Stimulated activated CD8-positive, alpha-beta memory T cell treated with anti-CD3 and anti-CD28 coated beads, Interleukin-15, amount 100 ng/mL, for 24 hours (primary cell): ENCODE data around the gene BTBD8.

ENCODE experiments used
- DNase-seq: peaks from one replicate; pipeline ENCODE4 v3.0.0-alpha.2; 2020; ENCODE audit warnings: low read depth

Gene BTBD8

DNA sequence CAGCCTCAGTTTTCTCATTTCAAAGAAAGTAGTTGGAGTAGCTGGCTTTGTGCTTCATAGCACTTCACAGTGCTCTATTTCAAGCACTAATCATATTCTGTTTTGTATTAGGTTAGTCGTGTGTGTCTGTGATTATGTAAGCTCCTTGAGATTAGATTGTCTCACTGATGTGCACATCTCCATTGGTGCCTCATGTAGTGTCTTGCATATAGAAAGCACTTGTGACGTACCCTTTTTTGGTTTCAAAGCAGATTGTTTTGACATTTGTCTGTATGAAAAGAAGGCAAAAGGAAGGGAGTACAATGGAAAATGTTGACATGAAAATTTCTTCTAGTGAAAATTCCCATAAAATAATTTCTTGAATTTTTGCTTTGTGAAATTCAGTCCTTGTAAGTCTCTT is 13.9 kb downstream of the BTBD8 start:
- DNase-seq, result no peak

DNA sequence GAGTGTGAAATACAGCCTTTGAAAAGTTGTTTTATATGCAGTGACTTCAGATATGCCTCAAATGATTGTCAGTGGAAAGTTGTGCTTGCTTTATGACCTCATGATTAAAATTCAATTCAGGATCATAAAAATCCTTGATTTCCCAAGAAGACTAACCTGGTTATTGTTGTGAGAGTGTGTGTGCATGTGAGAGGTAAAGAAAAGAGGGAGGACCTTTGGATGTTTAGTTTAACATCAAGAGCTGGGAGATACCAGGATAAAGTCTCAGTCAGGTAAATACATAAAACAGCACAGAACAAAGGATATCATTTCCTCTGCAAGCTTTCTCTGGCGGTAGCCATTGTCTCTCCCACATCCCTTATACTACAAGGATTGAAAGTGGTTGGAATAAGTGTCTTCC is 14.4 kb downstream of the BTBD8 start:
- no peak for DNase-seq

DNA sequence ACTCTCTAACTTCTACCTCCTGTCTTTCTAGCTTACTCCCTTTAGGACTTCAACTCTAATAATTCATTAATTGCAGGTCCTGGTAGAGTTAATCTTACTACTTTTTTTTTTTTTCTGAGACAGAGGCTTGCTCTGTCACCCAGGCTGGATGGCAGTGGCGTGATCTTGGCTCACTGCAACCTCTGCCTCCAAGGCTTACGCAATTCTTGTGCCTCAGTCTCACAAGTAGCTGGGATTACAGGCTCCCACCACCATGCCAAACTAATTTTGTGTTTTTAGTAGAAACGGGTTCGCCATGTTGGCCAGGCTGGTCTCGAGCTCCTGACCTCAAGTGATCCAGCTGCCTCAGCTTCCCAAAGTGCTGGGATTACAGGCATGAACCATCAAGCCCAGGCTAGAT is 15.7 kb downstream of the BTBD8 start:
- DNase-seq, result no peak

DNA sequence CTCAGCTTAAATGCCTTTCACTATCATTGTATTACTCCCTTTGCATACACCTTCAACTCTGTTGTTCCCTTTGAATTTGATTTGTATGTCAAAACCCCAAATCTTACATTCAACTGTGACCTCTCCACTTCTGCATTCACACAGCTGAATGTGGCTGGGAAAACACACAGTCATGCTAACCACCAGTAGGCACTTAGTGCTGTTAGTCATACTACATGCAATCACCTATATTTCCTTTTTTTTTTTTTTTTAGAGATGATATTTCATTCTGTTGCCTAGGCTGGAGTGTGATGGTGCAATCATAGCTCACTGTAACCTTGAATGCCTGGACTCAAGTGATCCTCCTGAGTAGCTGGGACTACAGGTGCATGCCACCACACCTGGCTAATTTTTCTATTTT is 16.2 kb downstream of the BTBD8 start:
- DNase-seq, result no peak

DNA sequence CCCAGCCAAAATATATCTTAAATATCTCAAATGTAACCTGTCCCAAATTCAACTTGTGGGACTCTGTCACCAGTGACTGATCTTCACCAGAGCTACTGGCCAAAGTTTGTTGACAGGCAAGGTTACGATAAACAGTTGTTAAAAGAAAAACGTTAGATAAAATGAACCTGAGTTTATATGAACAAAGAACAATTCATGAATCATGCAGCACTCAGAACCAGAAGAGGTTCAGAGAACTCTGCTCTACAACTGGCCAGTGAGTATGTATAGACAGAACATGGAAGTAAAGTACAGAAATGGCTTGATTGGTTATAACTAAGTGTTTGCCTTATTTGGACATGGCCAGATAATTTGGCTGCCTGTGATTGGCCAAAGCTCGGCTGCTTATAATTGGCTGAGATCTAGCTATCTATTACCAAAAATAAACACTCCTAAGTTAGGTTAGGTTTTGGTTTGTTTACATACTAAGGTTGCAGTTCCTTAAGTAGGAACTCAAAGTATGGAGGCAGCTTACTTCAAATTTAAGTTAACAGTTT is 25.5 kb downstream of the BTBD8 start:
- no peak for DNase-seq

DNA sequence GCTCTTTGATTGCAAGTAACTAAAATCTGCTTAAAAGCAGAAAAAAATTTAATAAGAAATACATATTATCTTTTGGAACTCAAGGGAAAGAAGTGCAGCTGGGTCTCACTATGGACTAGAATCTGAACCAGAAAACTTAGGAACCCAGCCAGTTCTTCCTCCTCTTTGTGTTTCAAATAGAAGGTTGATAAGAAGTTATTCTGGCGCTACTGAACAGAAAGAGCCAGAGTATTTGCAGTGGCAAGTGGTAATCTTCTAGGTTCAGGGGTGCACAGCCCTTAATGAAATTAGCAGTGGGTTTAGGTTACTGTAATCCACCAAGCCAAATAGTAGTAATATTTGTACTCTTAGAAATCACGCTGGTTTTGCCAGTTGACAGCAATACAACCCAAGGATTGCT is 28.5 kb downstream of the BTBD8 start:
- DNase-seq, result no peak

DNA sequence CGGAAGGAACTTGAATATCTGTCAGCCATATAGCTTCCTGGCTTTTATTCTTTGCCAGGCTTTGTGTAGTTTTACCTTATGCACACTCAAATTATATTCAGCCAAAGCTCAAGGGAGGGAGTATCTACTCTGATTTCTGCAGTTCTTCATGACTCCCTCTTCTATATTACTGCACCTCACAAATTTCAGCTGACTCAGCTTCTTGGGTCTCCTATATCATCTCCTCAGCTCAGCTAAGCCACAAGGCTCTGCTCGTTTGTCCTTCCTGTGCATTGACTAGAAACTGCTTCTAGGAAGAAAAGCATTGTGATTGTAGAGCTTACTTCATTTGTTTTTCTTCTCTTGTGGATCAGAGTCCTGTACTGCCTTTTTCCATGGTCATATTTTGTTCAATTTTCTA is 37.4 kb downstream of the BTBD8 start:
- DNase-seq, result no peak

DNA sequence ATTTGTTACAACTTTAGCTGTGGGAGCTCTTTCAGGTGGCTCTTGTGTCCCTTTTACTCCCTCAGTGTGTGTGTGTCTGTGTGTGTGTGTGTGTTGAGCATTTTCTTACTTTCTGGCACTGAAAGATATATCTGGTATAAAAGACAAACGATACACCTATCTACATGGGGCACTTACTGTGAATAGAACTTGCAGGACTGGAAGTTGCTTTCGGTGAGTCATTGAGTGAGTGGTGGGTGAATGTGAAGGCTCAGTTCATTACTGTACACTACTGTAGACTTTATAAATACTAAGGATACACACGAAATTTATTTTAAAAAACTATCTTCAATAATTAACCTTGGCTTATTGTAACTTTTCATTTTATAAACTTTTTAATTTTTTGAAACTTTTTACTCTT is 38.7 kb downstream of the BTBD8 start:
- DNase-seq, result no peak

DNA sequence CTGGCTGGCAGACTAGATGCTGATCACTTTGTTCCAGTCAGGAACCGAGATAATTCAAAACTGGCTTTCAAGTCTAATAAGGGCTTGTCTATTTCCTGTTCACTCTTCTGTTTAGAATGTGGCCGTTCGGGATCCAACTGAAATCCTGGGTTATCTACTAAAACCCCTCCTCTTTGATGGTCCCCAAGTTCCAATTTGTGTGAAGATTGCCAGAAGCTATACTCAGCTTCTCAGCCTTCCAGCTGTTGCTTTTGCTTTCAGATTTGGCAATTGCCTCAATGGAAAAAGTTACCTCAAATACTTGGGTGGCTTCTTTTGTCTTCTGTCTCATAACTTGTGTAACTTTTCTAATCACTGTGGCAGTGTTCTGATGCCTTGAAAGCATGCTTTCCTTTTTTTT is 43.7 kb downstream of the BTBD8 start:
- DNase-seq, result no peak

DNA sequence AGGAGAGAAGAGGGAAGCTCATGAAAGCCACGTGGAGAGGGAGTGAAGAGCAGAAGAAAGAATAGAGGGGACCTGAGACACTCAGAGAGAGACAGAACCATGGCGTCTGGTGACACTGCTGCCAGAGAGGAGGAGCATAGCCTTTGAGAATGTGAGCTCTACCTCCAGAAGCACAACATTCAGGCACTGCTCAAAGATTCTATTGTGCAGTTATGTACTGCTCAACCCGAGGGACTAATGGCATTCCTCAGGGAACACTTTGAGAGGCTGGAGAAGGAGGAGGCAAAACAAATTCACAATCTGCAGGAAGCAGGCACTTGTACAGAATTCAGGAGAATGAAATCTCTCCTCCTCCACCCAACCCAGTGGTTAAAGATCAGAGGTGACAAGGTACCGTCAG is 45.1 kb downstream of the BTBD8 start:
- DNase-seq, result no peak

DNA sequence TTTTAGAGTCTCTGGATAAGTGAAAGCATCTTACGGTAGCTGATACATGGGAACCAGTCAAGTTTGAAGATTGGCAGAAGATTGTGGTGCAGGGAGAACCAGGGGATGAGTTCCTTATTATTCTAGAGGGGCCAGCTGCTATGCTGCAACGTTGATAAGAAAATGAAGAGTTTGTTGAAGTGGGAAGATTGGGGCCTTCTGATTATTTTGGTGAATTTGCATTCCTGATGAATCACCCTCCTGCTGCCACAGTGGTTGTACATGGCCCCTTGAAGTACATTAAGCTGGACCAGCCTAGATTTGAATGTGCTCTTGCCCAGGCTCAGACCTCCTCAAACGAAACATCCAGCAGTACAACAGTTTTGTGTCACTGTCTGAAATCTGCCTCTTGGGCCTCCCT is 45.9 kb downstream of the BTBD8 start:
- DNase-seq, result no peak

DNA sequence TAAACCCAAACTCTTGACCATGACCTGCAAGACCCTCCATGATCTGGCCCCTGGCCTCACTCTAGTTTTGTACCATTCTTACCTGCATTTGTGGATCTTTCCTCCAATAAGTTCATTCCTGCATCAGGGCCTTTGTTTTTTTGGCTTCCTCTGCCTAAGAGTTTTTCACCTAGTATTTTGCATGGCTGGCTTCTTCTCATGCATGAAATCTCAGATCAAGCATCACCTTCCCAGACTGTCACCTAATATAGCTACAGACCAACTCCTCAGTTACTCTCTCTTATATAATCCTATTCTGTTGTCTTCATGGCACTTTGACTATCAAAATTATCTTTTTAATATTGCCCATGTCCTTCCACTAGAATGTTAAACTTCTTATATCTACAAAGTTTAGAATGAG is 54.2 kb downstream of the BTBD8 start:
- no peak for DNase-seq

DNA sequence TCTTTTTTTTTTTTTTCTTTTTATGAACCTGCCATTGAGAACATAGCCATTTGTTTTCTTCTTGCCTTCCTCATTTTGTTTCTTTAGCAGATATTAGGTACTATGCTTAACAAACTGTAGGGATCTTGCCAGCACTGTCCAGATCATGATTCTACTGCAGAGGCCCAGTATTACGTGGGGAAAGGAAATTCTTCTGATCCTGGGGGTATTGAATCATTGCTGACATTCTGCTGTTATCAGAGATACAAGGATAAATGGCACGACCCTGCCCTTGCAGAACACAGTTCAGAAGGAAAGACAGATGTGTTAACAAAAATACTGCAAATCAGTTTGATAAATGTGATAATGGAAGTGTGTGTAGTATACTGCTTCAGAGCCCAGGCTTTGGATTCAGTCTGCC is 56.2 kb downstream of the BTBD8 start:
- DNase-seq, result no peak

DNA sequence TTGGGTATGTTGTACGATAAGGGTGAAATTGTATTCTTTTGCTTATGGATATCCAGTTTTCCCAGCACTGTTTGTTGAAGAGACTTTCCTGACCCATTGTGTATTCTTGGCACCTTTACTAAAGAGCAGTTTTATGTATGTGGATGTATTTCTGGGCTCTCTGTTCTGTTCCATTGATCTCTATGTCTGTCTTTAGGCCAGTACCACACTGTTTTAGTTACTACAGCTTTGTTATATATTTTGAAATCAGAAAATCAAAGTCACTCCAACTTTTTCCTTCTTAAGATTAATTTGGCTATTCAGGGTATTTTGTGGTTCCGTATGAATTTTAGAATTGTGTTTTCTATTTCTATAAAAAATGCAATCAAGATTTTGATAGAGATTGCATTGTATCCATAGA is 74.8 kb downstream of the BTBD8 start:
- no peak for DNase-seq

DNA sequence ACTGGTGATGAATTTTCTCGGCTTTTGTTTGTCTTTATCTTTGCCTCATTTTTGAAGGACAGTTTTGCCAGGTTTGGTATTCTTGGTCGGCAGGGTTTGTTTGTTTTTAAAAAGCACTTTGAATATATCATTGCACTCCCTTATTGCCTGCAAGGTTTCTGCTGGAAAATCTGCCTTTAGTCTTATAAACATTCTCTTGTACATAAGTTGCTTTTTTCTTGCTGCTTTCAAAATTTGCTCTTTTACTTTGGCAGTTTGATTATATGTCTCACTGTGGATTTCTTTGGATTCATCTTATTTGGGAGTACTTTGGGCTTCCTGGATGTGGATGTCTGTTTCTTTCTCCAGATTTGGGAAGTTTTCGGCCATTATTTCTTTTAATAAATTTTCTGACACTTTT is 79.4 kb downstream of the BTBD8 start:
- DNase-seq, result no peak

DNA sequence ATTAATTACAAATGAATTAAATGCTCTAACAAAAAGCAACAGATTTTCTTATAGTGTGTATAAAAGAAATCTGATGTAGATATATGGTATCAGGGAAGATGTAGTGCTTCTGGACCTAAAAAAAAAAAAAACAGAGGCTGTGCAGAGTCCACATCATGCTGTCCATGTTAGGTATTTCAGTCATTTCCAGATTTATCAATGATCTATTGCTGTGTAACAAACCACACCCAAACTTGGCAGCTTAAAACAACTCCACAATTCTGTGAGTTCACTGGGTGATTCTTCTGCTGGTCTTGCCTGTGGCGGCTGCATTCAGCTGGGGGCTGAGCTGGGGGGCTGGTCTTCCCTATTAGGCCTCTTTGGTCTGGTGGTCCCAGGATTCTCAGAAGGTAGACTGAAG is 85.2 kb downstream of the BTBD8 start:
- DNase-seq, result no peak

DNA sequence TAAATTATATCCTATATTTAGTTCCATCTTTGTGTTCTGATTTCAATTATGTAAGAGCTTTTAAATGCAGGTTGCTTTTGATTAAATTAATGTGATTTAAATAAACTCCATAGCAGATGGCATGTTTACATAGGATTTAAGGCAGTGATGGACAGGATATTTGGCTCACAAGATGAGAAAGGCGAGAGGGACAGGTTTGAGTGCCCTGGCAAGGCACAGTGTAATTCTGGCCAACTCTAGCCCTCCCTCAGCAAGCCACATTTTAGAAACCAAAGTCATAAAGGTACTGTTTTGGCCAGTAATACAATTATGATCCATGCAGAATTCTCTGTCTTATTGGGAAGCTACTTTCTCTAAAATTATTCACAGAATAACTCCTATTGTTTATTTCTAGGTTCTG is 87.0 kb downstream of the BTBD8 start:
- no peak for DNase-seq

DNA sequence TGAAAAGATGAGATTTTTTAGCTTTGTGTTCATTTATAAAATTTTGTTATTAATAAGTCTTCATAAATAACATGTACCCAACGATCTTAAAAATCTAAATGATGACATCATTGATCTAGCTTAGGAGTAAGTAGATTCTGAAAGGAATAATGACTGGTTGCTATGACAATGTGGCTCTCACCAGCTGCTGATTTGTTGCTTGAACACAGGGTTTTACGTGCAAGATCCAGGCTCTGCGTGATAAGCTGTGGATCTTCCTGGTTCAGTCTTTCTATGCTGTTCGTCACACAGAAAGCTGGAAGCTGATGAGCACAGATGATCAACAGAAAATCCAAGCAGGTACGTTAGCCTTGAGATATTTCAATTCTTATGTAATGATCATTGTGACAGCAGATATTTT is 88.5 kb downstream of the BTBD8 start:
- no peak for DNase-seq

DNA sequence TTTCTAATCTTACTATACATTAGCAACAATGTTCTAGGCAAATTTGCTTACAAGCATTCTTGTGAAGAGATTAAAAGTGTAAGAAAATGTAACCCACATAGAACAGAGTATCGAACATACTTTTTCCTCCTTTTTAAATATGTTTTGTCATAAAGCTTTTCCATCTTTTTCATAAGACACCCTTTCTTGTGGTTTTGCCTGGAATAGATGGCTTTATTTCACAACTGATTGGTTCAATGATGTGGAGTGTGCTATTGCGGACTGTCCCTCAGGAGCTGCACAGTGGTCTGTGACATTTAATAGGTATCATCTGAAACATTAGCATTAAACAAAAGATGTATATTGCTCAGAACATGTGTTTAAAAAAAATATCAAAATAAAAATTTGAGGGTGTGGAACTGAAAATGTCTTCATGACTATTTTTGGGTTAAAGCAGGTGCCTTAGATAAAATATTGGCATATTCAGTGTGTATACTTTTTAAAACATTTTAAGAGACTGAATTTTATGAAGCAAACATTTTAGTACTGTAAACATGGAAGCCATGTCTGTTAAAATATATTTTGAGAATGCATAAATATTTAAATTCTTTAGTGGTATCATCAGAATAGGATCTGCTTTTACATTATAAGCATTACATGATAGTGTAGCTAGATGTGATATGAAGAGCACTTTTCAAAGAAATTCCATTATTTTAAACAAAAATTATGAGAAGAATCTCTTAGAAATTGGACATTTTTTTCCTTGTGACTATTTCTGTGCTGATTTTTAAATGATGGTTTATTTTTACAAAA is 89.3 kb downstream of the BTBD8 start:
- no peak for DNase-seq

DNA sequence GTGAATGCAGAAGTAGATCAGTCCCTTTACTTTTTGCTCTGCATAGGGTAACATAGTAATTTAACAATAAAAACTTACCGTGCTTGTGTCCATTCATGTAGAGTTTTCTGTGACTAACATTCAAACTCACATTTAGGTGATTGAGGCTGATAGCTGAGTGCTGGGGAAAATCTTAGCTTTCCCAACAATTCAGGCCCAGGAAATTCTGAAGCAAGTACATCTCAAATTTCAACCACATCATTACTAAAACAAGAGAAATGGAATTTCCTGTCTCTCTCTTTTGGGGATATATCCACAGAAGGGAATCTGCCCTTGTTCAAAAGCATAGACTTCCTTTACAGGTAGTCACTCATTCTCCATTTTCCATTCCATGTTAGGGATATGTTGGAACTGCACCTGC is 104.5 kb downstream of the BTBD8 start:
- no peak for DNase-seq

DNA sequence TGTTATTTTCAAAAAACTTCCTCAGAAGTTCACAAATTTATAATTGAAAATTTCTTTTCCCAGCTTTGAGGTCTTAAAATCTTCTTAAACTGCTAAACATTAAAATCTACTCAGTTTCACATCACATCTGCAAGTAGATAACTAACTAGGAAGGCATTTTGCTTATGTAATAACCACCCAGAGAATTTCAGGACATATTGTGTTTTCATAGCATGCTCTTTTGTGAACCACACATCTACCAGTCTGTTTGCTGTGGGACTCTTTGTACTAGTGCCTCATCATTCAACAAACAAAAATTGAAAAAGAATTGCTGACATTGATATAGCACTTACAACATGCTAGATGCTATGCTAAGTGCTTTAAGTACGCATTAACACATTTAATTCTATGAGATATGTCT is 105.9 kb downstream of the BTBD8 start:
- no peak for DNase-seq

DNA sequence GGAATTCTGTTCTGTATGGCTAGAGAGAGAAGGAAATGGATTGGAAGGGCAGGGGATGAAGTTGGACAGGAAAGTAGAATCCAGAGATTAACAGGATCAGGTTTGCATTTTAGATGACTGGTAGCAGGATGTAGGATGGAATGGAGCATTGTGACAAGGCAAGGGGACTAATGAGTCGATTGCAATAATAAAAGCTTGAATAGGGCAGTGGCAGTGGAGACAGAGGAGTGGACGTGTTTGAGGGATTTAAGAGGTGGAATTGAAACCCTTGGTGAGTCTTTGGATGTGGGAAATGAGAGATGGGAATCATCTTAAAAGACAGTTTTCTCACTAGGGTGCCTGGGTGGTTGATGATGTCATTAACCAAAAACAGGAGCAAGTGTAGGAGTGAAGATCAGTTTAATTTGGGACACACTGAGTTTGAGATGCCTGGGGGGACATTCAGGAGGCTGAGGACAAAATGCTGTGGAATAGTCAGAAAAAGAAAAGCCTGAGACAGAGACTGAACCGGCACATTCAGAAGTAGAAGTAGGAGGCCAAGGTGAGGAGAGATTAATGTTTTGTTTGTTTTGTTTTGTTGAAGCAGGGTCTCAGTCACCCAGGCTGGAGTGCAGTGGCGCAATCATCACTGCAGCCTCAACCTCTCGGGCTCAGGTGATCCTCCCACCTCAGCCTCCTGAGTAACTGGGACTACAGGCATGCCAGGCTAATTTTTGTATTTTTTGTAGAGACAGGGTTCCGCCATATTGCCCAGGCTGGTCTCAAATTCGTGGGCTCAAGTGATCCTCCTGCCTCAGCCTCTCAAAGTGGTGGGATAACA is 108.5 kb downstream of the BTBD8 start:
- DNase-seq, result no peak

DNA sequence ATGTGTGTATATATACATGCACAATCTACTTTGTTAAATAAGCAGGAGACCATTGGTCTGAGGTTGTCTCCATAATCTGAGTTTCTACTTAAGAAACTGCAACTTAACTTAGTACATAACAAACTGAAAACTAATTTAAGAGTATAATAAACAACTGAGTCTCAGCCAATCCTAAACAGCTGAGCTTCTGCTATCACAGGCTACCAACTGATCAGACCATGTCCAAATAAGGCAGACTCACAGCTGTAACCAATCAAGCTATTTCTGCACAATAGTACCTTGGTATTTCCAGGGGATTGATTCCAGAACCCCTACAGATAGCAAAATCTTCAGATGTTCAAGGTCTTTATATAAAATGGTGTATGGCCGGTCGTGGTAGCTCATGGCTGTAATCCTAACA is 111.6 kb downstream of the BTBD8 start:
- DNase-seq, result no peak

DNA sequence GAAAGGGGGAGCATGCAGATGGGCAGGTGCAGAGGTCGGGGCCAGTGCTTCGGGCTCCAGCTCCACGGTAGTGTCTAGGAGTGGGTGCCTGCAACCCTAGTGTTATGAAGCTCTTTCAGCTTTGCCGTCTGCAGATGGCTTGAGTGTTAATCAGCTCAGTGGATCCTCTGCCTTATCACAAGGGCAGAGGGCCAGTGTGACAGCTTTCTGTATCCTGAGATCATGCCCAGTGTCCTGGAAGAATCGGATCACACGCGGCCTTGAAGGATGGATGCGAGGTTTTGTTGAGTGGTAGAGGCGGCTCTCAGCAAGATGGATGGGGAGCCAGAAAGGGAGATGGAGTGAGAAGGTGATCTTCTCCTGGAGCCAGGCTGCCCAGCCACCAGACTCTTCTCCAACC is 112.1 kb downstream of the BTBD8 start:
- DNase-seq, result no peak
